H7 (cell line): ENCODE data around the gene MRPL2. TPM values are rescaled to one million over a fixed set of nuclear protein-coding genes. Genes with fewer than 3 reads are reported as not detected.
"Not testable (repeated sequence)": the region's sequence is repeated elsewhere in the genome, so short reads cannot be mapped to it uniquely, and the experiment has no call there.

ENCODE experiments used
- DNase-seq: peaks from one replicate; pipeline ENCODE4 v3.0.0; 2012
- H3K27me3 ChIP-seq: 2 replicates; pipeline ENCODE4 v1.6.0; 2011; ENCODE audit warnings: mild to moderate bottlenecking, low read length; ENCODE audit not compliant: control insufficient read depth, insufficient read depth
- H3K36me3 ChIP-seq: replicated peaks from 2 replicates; pipeline ENCODE4 v1.5.1; 2011; ENCODE audit warnings: low read length; ENCODE audit not compliant: control insufficient read depth, insufficient read depth
- H3K4me3 ChIP-seq: 2 replicates; pipeline ENCODE4 v1.5.1; 2011; ENCODE audit warnings: low read depth, mild to moderate bottlenecking, control low read depth, low read length, moderate library complexity; ENCODE audit not compliant: insufficient read depth
- total RNA-seq: library from RNA; depleted of rRNA; stranded (reverse); fragments of >200 nt; shearing (Covaris generic); gene quantifications from 2 replicates; pipeline ENCODE4 v1.2.3, GENCODE V29; 2014

Gene MRPL2
- total RNA-seq, 1 experiment from 2014 or later = 79.1 TPM

- Histone ChIP-seq H3K27me3 (no peaks in the 10 kb centered on the region), H3K4me3 (no peak overlapping the region), H3K36me3 (no peaks in the 10 kb centered on the region)
- peak; percentile 67 for DNase-seq
Measured at GRCh38 chr6:43090559-43090956, 31.3 kb upstream of the MRPL2 start.

DNA sequence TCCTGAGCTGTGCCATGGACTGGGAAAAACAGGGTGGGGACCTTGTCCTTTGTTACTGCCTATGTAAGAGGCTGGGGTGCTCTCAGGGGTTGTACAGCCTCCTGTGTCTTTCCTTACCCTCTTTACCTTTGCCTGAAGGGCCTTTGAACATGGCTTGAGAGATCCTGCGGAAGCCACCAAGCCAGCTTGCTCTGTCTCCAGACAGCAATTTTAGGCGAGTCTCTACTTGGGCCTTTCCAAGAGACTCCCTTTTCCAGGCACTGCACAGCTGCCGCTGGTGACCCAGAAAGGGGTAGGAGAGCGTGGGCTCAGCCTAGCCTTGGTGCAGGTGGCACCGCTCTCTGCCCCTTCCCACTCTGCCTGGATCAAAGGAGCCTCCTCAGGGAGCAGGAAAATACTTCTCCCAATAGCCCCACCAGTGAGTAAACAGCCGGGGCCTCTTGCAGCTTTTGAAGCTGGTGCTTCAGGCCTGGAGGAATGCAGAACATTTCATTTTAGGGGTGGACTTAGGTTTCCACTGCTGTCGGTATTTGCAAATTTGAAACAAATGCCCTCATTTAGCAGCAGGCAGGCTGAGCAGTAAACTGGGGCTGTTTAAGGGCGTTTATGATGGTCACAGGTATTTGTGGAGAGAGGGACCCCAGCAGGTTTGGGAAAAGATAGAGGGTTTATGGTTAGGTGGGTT is 30.8 kb upstream of the MRPL2 start:
- Histone ChIP-seq H3K36me3 (no peaks in the 10 kb centered on the region), H3K4me3 (no peak overlapping the region), H3K27me3 (no peaks in the 10 kb centered on the region)
- peak; percentile 44 for DNase-seq

DNA sequence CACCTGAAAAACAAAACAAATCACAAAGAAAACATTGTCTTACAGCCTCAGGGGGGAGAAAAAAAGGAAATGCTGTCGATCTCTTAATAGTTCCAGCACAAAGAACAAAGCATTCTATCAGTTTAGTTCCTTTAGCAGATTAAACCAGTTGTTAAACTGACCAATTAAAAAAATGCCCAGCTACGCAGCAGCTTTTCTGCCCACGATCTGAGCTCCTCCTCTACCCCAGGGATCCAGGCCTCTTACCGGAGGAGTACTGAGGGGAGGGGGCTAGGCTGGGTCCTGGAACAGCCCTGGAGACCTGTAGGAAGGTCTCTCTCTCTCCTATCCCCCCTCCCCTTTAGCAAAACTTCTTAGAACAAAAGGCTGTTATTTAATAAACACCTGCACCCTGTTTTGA is 30.2 kb upstream of the MRPL2 start:
- Histone ChIP-seq H3K27me3 (no peaks in the 10 kb centered on the region), H3K36me3 (no peaks in the 10 kb centered on the region), H3K4me3 (no peak overlapping the region)
- peak; percentile 74 for DNase-seq

GRCh38 chr6:43088654-43089056 is 29.4 kb upstream of the MRPL2 start:
- no peaks in the 10 kb centered on the region for H3K27me3 ChIP-seq
- DNase-seq = peak; percentile 30
- H3K4me3 ChIP-seq = no peak overlapping the region
- H3K36me3 ChIP-seq = no peaks in the 10 kb centered on the region

DNA sequence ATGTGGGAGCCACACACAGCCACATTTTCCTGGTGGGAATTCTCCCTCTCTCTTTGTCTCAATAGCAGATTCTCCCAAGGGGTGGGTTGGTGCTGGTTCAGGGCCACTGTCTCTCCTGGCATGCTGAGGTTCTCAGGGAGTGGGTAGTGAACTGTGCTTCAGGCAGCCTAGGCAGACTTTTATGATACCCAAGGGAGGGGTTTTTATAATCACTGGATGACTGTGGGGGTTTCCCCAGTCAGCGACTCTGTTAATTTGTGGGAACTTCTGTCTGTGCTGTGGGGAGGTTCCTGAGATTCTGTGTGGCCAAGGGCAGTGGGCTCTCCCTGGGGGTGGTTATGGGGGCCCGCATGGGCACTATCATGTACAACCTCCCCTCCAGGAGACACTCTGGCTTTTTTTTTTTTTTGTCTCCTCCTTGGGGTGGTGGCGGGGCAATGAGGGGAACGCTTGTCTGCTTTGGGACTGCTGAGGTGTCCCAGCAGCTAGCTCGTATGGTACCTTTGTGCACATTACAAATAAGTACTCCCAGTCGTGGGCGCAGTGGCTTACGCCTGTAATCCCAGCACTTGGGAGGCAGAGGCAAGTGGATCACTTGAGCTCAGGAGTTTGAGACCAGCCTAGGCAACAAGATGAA is 26.9 kb upstream of the MRPL2 start:
- Histone ChIP-seq H3K4me3 (no peak overlapping the region), H3K36me3 (no peaks in the 10 kb centered on the region), H3K27me3 (no peaks in the 10 kb centered on the region)
- DNase-seq = peak; percentile 12

DNA sequence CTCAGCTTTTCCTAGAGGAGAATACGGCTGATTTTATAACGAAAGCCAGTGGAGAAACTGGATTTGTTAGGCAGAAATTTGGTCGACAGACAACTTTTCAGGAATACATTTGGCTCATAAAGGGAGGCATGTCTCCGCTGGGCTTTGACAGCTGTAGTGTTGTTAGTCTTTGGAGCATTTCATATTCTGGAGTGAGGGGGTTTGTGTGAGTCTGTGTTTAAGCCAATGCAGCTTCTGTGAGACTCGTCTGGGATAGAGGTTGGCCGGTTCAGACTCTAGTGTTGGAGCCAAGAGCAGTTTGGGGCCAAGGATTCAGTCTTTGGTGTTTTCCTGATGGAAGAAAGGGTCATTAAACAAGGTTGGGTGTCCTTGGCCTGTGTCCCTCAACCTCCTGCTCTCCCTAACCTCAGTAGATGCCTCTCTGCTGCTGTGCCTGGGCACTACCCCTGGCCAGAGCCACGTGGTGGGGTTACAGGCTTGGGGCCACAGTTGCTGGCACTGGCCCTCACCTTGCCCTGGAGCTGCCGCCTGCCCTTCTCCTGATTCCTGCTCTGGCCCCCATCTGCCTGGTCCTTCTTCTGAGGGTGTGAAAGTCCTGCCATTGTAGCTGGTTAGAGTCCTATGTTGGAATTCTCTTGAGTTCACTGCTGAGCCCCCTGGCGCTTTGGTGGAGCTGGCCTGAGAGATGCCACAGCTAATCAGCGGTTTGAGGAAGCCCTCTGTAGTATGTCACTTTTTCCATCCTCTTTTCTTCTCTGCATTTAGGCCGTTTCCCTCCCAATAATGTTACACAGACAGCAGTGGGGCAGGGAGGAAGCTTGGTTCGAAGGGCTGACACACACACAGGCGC is 23.8 kb upstream of the MRPL2 start:
- Histone ChIP-seq H3K4me3 (no peak overlapping the region), H3K36me3 (no peaks in the 10 kb centered on the region; the same call in 1 of the 2 replicates)
- DNase-seq = peak; percentile 36

DNA sequence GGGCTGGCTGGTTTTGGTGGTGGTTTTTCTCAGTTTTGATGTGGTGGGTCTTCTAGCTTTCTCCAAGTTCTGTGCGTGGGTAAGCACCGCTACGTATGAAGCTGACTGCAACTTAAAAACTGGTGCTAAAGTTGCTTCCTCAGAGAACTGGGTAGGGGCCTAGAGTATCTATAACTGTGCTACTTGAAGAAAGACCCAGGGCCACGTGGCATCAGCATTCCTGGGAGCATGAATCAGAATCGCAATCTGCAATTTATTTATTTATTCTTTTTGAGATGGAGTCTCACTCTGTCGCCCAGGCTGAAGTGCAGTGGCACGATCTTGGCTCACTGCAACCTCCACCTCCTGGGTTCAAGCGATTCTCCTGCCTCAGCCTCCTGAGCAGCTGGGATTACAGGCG is 22.7 kb upstream of the MRPL2 start:
- DNase-seq, H3K4me3 ChIP-seq, H3K36me3 ChIP-seq, H3K27me3 ChIP-seq: not testable (repeated sequence)

More for the DNA sequence above, 23.8 kb upstream of the MRPL2 start:
- H3K27me3 ChIP-seq = no peaks in the 10 kb centered on the region

DNA sequence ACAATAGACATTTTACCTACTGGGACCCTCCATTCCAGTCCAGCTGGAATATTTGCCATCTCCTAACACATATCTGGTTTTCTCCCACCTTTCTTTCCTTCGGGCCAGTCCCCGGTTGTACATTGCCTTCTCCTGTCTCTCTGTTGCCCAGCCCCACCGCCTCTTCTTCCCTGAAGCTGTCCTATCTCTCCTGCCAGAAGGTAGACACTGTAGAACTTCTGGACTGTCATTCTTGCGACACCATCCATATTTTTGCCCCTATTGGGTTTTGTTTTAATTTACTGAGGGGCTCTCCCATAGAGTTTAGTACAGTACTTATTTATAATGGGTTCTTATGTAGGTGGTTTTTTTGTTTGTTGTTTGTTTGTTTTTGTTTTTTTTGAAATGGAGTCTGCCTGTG is 21.8 kb upstream of the MRPL2 start:
- Histone ChIP-seq H3K27me3 (no peaks in the 10 kb centered on the region; the same call in 1 of the 2 replicates), H3K4me3 (no peak overlapping the region)

DNA sequence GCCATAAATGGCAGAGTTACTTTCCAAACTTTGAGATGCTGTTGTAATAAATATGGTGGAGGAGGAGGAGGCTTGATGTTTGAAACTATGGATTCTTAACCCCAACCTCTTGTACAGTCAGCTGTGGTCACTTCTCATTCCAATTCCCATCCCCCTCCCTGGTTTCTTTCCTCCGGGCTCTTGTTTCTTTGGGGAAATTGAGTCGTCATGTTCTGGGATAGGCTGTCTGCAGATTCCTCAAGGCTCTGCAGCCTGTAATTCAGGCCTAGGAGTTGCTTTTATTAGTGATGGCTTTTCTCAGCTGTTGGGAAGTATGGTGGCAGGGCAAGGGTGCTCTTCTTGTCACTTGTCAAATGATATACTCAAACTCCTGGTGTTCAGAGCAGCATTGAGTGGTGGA is 19.5 kb upstream of the MRPL2 start:
- Histone ChIP-seq H3K36me3 (no peaks in the 10 kb centered on the region; the same call in 1 of the 2 replicates), H3K4me3 (no peak overlapping the region), H3K27me3 (no peaks in the 10 kb centered on the region; the same call in 1 of the 2 replicates)
- no peak for DNase-seq

More for the DNA sequence above, 21.8 kb upstream of the MRPL2 start:
- no peaks in the 10 kb centered on the region; the same call in 1 of the 2 replicates for H3K36me3 ChIP-seq
- no peak for DNase-seq

GRCh38 chr6:43077981-43078511 is 18.8 kb upstream of the MRPL2 start:
- DNase-seq = no peak
- no peaks in the 10 kb centered on the region; the same call in 1 of the 2 replicates for H3K27me3 ChIP-seq

GRCh38 chr6:43077333-43077809 is 18.1 kb upstream of the MRPL2 start:
- no peaks in the 10 kb centered on the region; the same call in 1 of the 2 replicates for H3K36me3 ChIP-seq
- DNase-seq = no peak
- peak overlapping the region; percentile 96 for H3K4me3 ChIP-seq
- no peaks in the 10 kb centered on the region; the same call in 1 of the 2 replicates for H3K27me3 ChIP-seq

More at GRCh38 chr6:43077981-43078511, 18.8 kb upstream of the MRPL2 start:
- H3K36me3 ChIP-seq = no peaks in the 10 kb centered on the region; the same call in 1 of the 2 replicates
- no peak overlapping the region for H3K4me3 ChIP-seq

- H3K27me3 ChIP-seq = no peaks in the 10 kb centered on the region; the same call in 1 of the 2 replicates
- H3K36me3 ChIP-seq = no peaks in the 10 kb centered on the region; the same call in 1 of the 2 replicates
- DNase-seq = peak; percentile 82
- H3K4me3 ChIP-seq = peak overlapping the region; percentile 96
Measured at GRCh38 chr6:43076464-43077332, 17.5 kb upstream of the MRPL2 start.

DNA sequence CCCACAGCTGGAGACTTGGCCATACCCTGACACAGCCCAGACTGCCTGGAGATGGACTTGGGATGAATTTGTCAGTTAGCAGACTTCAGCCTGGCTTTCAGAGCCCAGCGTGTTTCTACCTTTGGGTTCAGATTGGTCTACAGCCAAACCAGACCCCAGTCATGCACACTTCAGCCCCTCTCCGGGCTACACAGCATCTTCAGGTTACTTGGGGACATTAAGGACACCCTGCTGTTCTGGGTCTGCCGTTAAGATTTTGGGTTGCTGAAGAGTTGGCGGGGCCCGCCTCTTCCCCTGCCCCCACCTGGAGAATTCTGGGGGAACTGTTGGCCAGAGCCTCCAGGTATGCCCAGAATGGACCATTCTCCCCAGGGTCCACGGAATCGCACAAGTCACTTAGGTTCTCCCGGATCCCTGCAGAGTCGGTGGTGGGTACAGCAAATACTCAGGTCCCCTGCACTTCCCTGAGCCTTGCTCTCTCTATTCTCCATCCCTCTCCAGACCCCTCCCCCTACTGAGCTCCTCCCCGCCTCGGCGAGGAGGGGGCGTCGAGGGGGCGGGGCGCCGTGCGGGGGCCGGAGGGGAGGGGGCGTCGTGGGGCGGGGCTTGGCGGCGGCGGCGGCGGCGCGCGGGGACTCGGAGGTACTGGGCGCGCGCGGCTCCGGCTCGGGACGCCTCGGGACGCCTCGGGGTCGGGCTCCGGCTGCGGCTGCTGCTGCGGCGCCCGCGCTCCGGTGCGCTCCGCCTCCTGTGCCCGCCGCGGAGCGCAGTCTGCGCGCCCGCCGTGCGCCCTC is 16.6 kb upstream of the MRPL2 start, which contains the start of gene PTK7:
Gene PTK7 (plus strand): TSS at position 645 of the 794 bp plus-strand sequence. CDS start 175 bp downstream, outside the sequence.
- Histone ChIP-seq H3K27me3 (no peaks in the 10 kb centered on the region; the same call in 1 of the 2 replicates), H3K4me3 (peak within 1 kb of the TSS; percentile 96), H3K36me3 (no peaks in the 10 kb centered on the region; the same call in 1 of the 2 replicates)
- peak; percentile 99 for DNase-seq
